Measurements from ENCODE around the gene PARP12.

PARP12 gene

GRCh38 chr7:140033036-140033435 is 29.7 kb downstream of the PARP12 start:
- DNase-seq: no peak

GRCh38 chr7:140031364-140031763 is 31.4 kb downstream of the PARP12 start:
- DNase-seq: no peak

DNA sequence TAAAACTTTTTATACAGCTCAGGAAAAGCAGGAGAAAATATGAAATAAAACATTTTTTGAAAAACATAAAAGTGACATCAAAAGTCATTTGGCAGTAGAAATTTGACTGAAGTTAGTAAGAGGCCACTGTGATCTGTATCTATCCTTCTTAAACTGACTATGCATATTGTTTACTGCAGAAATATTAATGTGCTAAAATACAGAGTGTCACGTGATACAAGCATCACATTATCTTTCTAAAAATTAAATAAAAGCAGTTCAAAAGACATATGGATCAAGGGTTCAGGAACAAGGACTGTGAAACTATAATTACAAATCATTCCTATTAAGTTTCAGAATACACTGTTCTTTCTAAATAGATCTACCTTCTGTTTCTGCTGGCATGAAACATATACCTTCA is 33.7 kb downstream of the PARP12 start:
- DNase-seq: no peak

DNA sequence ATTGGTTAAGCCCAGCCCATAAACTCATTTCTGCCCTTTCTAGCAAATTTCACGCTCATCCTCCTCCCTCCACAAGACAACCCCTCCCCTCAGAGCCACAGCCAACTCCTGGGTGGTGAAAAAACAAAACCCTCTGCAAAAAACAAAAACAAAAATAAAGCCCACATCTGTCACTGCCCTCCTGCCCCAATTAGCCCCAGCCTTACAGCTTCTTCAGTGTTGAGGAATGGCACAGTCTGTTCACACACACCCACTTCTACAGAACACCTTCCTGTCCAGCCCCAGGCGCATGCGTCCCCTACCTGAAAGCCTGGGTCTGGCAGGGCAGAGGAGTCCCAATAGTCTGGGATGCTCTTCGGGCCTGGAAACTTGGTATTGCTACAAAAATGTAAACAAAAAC is 34.4 kb downstream of the PARP12 start:
- no peak for DNase-seq

- DNase-seq: no peak
These were observed 34.9 kb downstream of the PARP12 start for GRCh38 chr7:140027858-140028257.

GRCh38 chr7:140026935-140027334 is 35.8 kb downstream of the PARP12 start:
- DNase-seq: no peak

GRCh38 chr7:140025814-140026433 is 36.8 kb downstream of the PARP12 start:
- DNase-seq: no peak

DNA sequence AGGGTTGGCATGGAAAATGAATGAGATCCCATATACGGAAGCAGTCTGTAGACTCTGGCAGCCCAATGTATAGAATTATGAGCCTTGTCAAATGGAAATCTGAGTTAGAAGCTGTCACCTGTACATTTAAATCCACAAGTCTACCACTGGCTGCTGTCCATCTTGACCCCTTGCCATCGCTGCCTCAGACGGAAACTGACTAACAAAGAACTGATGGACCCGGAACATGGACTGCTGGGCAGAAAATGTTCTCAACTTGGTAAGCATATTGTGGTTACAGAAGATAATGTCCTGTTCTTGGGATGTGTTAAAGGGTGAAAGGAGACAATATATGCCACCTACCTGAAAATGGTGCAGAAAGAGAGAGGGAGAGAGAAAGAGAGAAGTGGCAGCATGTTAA is 37.5 kb downstream of the PARP12 start:
- no peak for DNase-seq

GRCh38 chr7:140024585-140024984 is 38.2 kb downstream of the PARP12 start:
- no peak for DNase-seq

GRCh38 chr7:140023728-140024127 is 39.0 kb downstream of the PARP12 start:
- DNase-seq: no peak

DNA sequence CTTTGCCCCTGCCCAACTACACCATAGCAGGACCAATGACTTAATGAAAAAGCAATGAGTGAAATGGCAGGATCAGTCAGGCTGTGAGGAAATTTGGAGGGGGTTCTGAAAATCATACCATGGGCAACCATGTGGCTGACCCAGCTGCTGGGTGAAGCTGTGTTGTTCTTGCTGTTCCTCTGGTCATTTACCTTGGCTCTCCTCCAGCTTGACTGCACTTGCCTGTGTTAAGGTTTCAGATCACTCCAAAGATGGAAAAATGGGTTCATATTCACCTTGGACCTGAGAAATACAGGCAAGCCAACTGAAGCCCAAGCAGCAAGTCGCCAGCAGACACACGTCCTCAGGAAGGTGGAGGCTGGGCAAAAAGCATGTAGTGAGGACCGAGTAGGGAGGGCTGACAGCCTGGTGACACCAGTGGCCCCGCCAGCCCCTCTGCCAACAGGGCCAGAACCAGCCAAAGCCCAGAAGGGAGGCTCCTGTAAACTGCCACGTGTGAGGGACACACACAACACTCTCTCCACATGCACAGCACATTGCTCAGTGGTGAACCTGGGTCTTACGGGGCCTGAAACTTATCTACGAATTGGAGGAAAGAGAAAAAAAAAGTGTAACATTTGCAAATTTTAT is 40.1 kb downstream of the PARP12 start:
- no peak for DNase-seq

DNA sequence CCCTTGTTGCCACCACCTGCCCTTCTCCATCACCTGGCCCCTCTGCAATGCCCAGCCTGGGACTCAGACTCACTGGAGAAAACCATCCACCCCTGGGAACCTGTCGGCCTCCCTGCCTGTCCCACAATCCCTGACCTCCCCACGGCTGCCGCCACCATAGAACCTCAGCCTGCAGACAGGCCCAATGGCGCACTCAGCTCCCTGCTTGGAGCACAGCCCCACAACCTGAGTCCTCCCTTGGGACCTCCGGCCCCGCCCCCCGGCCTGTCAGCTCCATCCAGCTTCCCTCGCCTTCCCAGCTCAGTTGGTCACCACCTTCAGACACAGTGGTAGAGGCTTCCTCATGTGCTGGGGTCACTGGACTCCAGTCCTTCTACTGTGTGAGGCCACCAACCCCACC is 41.1 kb downstream of the PARP12 start:
- DNase-seq: no peak

- DNase-seq: no peak
These were observed 43.1 kb downstream of the PARP12 start for GRCh38 chr7:140019606-140020005.

- DNase-seq: no peak
These were observed 43.6 kb downstream of the PARP12 start for GRCh38 chr7:140019172-140019571.

DNA sequence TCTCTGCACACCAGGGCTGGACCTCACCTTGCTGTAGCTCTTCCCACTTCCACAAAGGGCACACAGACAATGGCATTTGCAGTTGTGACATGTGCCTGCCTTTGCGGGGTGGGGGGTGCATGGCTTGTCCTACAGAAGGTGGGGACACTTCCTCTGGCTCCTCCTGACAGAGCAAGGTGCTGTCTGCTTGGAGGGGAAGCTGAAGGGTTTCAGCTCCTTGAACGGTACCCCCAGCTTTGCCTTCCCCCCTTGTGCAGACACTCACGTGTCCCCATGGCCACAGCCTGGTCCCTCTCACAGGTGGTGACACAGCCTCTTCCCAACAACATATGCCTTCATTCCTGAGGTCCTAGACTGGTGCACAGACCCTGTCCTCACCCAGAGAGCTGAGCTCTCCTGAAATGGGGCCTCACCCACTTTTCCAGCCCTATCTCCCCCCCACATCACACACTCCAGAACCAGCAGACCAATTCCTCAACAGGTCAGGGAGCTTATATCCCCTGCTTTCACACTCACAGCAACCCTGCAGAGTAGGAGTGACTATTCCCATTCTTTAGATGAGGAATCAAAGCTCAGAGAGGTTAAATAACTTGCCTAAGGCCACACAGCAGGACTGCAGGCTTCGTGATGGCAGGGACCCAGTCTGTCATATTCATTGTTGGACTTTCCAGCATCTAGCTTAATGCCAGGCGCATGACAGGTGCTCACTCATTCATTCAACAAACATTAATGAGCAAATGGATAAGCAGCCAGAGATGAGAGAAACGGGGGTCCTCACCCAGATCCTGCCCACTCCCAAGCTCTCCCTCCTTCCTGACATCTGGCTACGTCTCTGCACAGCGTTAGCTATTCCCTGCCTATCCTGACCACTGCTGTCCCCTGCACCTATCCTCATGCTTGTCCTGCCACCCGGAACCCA is 44.4 kb downstream of the PARP12 start:
- DNase-seq: no peak

GRCh38 chr7:140017543-140017942 is 45.2 kb downstream of the PARP12 start:
- DNase-seq: no peak

DNA sequence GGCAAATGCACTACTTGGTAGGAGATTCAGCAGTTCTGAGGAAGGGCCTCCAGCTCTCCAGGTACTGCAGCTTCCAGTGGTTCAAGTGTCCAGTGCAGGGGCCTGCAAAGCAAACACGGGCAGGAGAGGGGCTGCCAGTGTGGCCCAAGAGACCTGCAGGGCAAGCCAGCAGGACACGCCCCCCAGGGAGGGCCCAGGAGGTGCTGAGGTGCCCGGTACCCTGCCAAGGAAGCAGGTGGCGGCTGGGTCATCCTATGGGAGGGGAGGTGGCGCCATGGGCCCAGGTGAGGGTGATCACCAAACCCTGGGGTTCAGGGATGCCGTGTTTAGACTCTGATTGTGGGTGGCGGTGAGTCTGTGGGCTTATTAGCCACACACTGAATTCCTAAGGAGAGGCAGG is 45.7 kb downstream of the PARP12 start:
- no peak for DNase-seq

DNA sequence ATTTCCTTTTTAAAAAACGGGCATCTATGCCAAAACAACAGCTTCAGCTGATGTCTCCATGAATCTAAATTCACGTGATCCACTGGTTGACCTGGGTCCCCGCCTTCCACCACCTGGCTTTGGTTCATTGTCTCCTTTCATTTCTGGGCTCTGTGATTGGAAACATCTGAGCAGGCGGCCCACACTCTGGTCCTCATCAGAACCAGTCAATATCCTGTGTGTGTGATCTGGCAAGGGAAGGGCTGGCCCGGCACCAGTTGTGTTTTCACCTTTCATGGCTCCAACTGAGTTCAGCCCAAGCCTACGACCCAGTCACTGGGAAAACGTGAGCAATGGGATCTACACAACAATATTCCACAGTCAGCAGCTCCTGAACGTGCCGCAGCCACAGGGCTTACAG is 46.2 kb downstream of the PARP12 start:
- DNase-seq: no peak

GRCh38 chr7:140015471-140015970 is 47.2 kb downstream of the PARP12 start:
- DNase-seq: no peak

GRCh38 chr7:140014123-140014522 is 48.6 kb downstream of the PARP12 start:
- no peak for DNase-seq

DNA sequence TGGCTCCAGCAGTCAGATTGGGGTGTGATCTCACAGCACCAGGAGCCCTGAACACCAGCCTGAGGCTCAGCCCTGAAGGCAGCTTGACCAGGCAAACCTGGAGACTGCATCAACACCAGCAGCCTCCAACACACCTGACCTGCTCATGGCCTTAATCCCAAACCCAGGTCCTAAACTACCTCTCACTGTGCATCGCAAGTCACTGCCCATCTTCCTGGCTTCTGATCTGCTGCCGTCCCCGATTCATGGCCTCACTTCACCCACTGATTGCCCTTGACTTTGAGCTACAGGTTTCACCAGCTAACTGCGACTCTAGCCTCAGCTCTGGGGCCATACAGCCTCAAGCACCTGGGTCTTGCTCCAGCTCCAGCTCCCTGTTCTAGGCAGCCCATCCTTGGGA is 49.1 kb downstream of the PARP12 start:
- no peak for DNase-seq

- DNase-seq: no peak
These were observed 52.4 kb downstream of the PARP12 start for GRCh38 chr7:140010194-140010895.

DNA sequence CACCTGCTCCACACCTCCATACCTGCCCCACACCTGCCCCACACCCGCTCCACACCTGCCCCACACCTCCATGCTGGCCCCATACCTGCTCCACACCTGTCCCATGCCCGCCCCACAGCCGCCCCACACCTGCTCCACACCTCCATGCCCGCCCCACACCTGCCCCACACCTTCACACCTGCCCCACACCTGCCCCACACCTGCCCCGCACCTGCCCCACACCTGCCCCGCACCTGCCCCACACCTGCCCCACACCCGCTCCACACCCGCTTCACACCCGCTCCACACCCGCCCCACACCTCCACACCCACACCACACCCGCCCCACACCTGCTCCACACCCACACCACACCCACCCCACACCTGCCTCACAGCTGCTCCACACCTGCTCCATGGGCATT is 53.0 kb downstream of the PARP12 start:
- no peak for DNase-seq
